Left ventricle myocardium superior (tissue), 1 donor: ENCODE data around the gene MTURN. TPM values are rescaled to one million over a fixed set of nuclear protein-coding genes. Genes with fewer than 3 reads are reported as not detected.

Experiments
- ATAC-seq: fragments of 200-7000 bp; cut with Tn5 transposase; one replicate; pipeline ENCODE4 v1.9.1; 2020; ENCODE audit warnings: mild to moderate bottlenecking, moderate library complexity
- DNase-seq: peaks from one replicate; pipeline ENCODE4 v3.0.0-alpha.2; 2020
- intact Hi-C: fragments of 100-400 bp; cut with micrococcal nuclease; formaldehyde crosslinking; loops from one replicate; pipeline ENCODE4 v1.11.0; 2022
- total RNA-seq: library from RNA; stranded (reverse); fragmentation: NEBNext Ultra II Directional; extraction: Animal tissue kit (Norgen Biotek cat#: 25700); gene quantifications from one replicate; pipeline ENCODE4 v1.2.1, GENCODE V29; 2021
- donor health status: DM: no; HTN: yes; CAD: no; lungs with severe emphysema.

MTURN gene
- total RNA-seq, 1 donor from 2014 or later: 18.8 TPM

- intact Hi-C loops: no loop called here
- ATAC-seq (no peak), DNase-seq (no peak)
Measured at GRCh38 chr7:30133736-30134610, 813 bp upstream of the MTURN start.

- intact Hi-C loops: no loop called here
- ATAC-seq (peak; percentile 64), DNase-seq (peak; percentile 73)
Measured at GRCh38 chr7:30135301-30136116, 723 bp downstream of the MTURN start.

GRCh38 chr7:30136117-30136731 lies 1.4 kb downstream of the MTURN start:
- DNase-seq (no peak), ATAC-seq (no peak)
- intact Hi-C loops: no loop called here

- ATAC-seq (no peak), DNase-seq (no peak)
- intact Hi-C loops: no loop called here
Measured at GRCh38 chr7:30136743-30137485, 2.1 kb downstream of the MTURN start.

GRCh38 chr7:30139836-30140384 lies 5.1 kb downstream of the MTURN start:
- no peak for DNase-seq
- no peak for ATAC-seq
- intact Hi-C loops: no loop called here

GRCh38 chr7:30140456-30140855 lies 5.7 kb downstream of the MTURN start:
- ATAC-seq (no peak), DNase-seq (no peak)
- intact Hi-C loops: no loop called here

- peak; percentile 41 for ATAC-seq
- DNase-seq: no peak
- intact Hi-C loops: no loop called here
Measured at GRCh38 chr7:30142710-30143109, 7.9 kb downstream of the MTURN start.

GRCh38 chr7:30143748-30144251 lies 9.0 kb downstream of the MTURN start:
- intact Hi-C loops: no loop called here
- ATAC-seq: no peak
- DNase-seq: no peak

- DNase-seq (no peak), ATAC-seq (no peak)
- intact Hi-C loops: no loop called here
Measured at GRCh38 chr7:30144657-30145306, 10.0 kb downstream of the MTURN start.

GRCh38 chr7:30145426-30145970 lies 10.7 kb downstream of the MTURN start:
- ATAC-seq: no peak
- DNase-seq: no peak
- intact Hi-C loops: no loop called here

GRCh38 chr7:30146127-30146612 lies 11.4 kb downstream of the MTURN start:
- DNase-seq (no peak), ATAC-seq (peak; percentile 65)
- intact Hi-C loops: no loop called here

GRCh38 chr7:30147223-30147622 lies 12.4 kb downstream of the MTURN start:
- ATAC-seq: no peak
- no peak for DNase-seq
- intact Hi-C loops: no loop called here

GRCh38 chr7:30147785-30148184 lies 13.0 kb downstream of the MTURN start:
- intact Hi-C loops: no loop called here
- ATAC-seq: no peak
- DNase-seq: no peak

GRCh38 chr7:30148426-30148825 lies 13.6 kb downstream of the MTURN start:
- intact Hi-C loops: no loop called here
- no peak for ATAC-seq
- DNase-seq: no peak

- no peak for ATAC-seq
- intact Hi-C loops: no loop called here
- no peak for DNase-seq
Measured at GRCh38 chr7:30148951-30149459, 14.2 kb downstream of the MTURN start.

GRCh38 chr7:30149640-30150272 lies 15.0 kb downstream of the MTURN start:
- no peak for ATAC-seq
- no peak for DNase-seq
- intact Hi-C loops: no loop called here

- intact Hi-C loops: no loop called here
- no peak for ATAC-seq
- no peak for DNase-seq
Measured at GRCh38 chr7:30150711-30151110, 15.9 kb downstream of the MTURN start.
